CD4-positive, alpha-beta memory T cell (primary cell): Measurements from ENCODE around the gene CNTNAP4. TPM values are rescaled to one million over a fixed set of nuclear protein-coding genes. Genes with fewer than 3 reads are reported as not detected.

ENCODE experiments used
- CTCF ChIA-PET: fragments of 350-600 bp; sonication (Branson Sonifier 250); formaldehyde crosslinking; loops from one replicate; lab custom pipeline; 2021; ENCODE audit warnings: inconsistent platforms; ENCODE audit not compliant: partially characterized antibody; lab: Charles Lee
- POLR2A ChIA-PET: fragments of 350-600 bp; sonication (Branson Sonifier 250); formaldehyde crosslinking; loops from one replicate; lab custom pipeline; 2021; ENCODE audit not compliant: partially characterized antibody; lab: Charles Lee
- DNase-seq, 5 donors: peaks; one replicate each; pipeline versions ENCODE4 v3.0.0 to v3.0.0-alpha.2; 2020 to 2022; ENCODE audit warnings: mixed read lengths in 1 of 5
- H3K27ac ChIP-seq: one replicate; pipeline ENCODE4 v1.7.0; 2013; ENCODE audit warnings: low read depth, low read length
- H3K27me3 ChIP-seq: 2 replicates; pipeline ENCODE4 v1.7.0; 2013; ENCODE audit warnings: mild to moderate bottlenecking, low read length, moderate library complexity; ENCODE audit not compliant: insufficient read depth
- H3K36me3 ChIP-seq: 2 replicates; pipeline ENCODE4 v1.7.0; 2013; ENCODE audit warnings: mild to moderate bottlenecking, low read length, moderate library complexity; ENCODE audit not compliant: insufficient read depth
- H3K4me1 ChIP-seq: 2 replicates; pipeline ENCODE4 v1.7.0; 2013; ENCODE audit warnings: mild to moderate bottlenecking, low read length, moderate library complexity; ENCODE audit not compliant: insufficient read depth
- H3K4me3 ChIP-seq, 2 donors: one replicate each; pipeline ENCODE4 v1.7.0; 2013; ENCODE audit warnings: low read length in 2 of 2, mild to moderate bottlenecking in 1 of 2
- H3K9me3 ChIP-seq, 2 donors: one replicate each; pipeline ENCODE4 v1.7.0; 2013; ENCODE audit warnings: low read length in 2 of 2, control low read depth in 1 of 2; ENCODE audit not compliant: control insufficient read depth in 1 of 2
- H3K27ac Mint-ChIP-seq, 7 donors: one replicate each; pipeline ENCODE4 v1.8.0; 2020 to 2021; ENCODE audit warnings: mixed read lengths in 7 of 7, mild to moderate bottlenecking in 6 of 7, inconsistent platforms in 3 of 7, moderate library complexity in 3 of 7
- H3K27me3 Mint-ChIP-seq, 2 donors: one replicate each; pipeline ENCODE4 v1.8.0; 2020 to 2021; ENCODE audit warnings: mixed read lengths in 2 of 2
- H3K36me3 Mint-ChIP-seq, 2 donors: one replicate each; pipeline ENCODE4 v1.8.0; 2020 to 2021; ENCODE audit warnings: mixed read lengths in 2 of 2, inconsistent platforms in 1 of 2, mild to moderate bottlenecking in 1 of 2
- H3K4me1 Mint-ChIP-seq, 4 donors: one replicate each; pipeline ENCODE4 v1.8.0; 2020 to 2021; ENCODE audit warnings: mixed read lengths in 4 of 4, mild to moderate bottlenecking in 1 of 4
- H3K4me3 Mint-ChIP-seq, 8 donors: one replicate each; pipeline ENCODE4 v1.8.0; 2020 to 2021; ENCODE audit warnings: mixed read lengths in 8 of 8, mild to moderate bottlenecking in 7 of 8, moderate library complexity in 6 of 8, inconsistent platforms in 3 of 8
- H3K9me3 Mint-ChIP-seq, 8 donors: one replicate each; pipeline ENCODE4 v1.8.0; 2020 to 2021; ENCODE audit warnings: mixed read lengths in 8 of 8, mild to moderate bottlenecking in 5 of 8, inconsistent platforms in 3 of 8, moderate library complexity in 1 of 8
- intact Hi-C: fragments of 100-400 bp; cut with micrococcal nuclease; formaldehyde crosslinking; loops from one replicate; pipeline ENCODE4 v1.15.1; 2023
- polyA plus RNA-seq, 2 donors: library from polyadenylated mRNA; unstranded; fragments of 300-500 nt; fragmentation: Illumina TruSeq; gene quantifications; one replicate each; pipeline ENCODE4 v1.2.3, GENCODE V29; 2021
- total RNA-seq, 2 experiments: library from RNA; stranded (reverse); gene quantifications; one replicate each; pipeline ENCODE4 v1.2.3, GENCODE V29; 2021

Gene CNTNAP4
- total and polyA plus RNA-seq, 4 experiments from 2014 or later: not detected

DNA sequence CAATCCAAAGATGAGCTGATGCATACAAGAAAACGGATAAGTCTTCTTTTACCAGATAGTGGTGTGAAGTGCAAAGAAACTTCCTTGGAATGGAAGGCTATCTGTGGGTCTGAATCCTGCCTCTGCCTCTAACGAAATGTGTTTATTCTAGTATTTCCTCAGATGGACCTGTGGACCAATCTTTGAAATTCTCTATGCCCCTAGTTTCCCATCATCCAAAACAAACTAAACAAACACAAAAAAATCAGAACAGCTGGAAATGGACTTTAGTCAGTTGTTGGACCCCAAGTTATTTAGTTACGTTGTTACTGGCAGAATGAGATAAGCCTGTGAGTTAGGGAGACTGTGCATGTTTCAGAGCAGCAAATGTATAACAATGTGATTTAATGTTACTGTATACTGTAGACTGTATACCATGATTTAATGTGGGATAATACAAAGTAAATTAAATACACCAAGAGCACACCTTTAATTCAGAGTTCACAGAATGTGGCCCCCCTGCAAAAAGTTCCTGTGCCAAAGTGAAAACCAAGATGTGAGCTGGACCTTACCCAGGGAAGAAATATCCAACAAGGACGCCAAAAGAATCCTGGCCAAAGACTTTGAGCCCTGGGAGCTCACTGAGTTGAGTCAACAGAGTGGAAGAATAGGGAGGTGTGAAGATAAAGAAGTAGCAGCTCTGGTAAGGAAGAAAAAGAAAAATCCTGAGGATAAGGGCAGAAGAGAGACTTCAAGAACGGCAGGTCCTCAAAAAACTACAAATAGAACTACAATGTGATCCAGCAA, 255.2 kb downstream of the CNTNAP4 start:
- Histone ChIP-seq H3K27me3 (no peaks in the 10 kb centered on the region), H3K9me3 (no peaks in the 10 kb centered on the region), H3K4me1 (no peaks in the 10 kb centered on the region), H3K27ac (no peak overlapping the region), H3K4me3 (no peak overlapping the region), H3K36me3 (no peaks in the 10 kb centered on the region)
- Mint-ChIP-seq H3K9me3 (peaks cover 0 to 16% (median 2%) of the 10 kb centered on the region in 8 donors), H3K4me1 (no peaks in the 10 kb centered on the region), H3K4me3 (no peak overlapping the region), H3K36me3 (no peaks in the 10 kb centered on the region), H3K27me3 (no peaks in the 10 kb centered on the region), H3K27ac (no peak overlapping the region)
- ChIA-PET CTCF (no interaction called here), POLR2A (no interaction called here)
- DNase-seq: no peak
- intact Hi-C loops: no loop called here

- ChIA-PET POLR2A (no interaction called here), CTCF (no interaction called here)
- Histone ChIP-seq H3K4me1 (no peaks in the 10 kb centered on the region), H3K27me3 (no peaks in the 10 kb centered on the region), H3K4me3 (no peak overlapping the region), H3K36me3 (no peaks in the 10 kb centered on the region), H3K9me3 (no peaks in the 10 kb centered on the region), H3K27ac (no peak overlapping the region)
- intact Hi-C loops: no loop called here
- H3K4me3 Mint-ChIP-seq: no peak overlapping the region
- H3K27me3 Mint-ChIP-seq: no peaks in the 10 kb centered on the region
- peaks cover 0 to 5% (median 0%) of the 10 kb centered on the region in 8 donors for H3K9me3 Mint-ChIP-seq
- no peak for DNase-seq
- no peaks in the 10 kb centered on the region for H3K4me1 Mint-ChIP-seq
- no peaks in the 10 kb centered on the region for H3K36me3 Mint-ChIP-seq
- no peak overlapping the region for H3K27ac Mint-ChIP-seq
Measured at GRCh38 chr16:76539609-76540008, 262.4 kb downstream of the CNTNAP4 start.

DNA sequence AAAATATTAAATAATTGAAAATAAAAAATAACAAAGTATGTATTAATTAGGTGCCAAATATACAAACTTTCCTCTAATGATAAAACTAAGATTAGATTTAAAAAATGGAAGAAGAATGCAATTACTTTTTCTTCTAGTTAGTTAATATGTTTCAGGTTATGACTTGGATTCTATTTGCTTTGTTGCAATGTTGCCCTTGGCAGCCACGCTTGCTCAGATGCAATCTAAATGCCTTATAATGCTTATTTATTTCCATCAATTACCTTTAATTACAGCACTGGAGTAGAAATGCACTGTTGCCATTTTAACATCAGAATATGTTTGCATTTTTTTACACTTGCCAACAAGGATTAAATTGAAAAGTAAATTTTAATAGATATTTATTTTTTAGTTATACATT, 263.9 kb downstream of the CNTNAP4 start:
- POLR2A ChIA-PET: no interaction called here
- intact Hi-C loops: no loop called here
- Histone ChIP-seq H3K4me1 (no peaks in the 10 kb centered on the region), H3K36me3 (no peaks in the 10 kb centered on the region), H3K9me3 (no peaks in the 10 kb centered on the region), H3K27ac (no peak overlapping the region), H3K4me3 (no peak overlapping the region), H3K27me3 (no peaks in the 10 kb centered on the region)
- H3K27ac Mint-ChIP-seq: no peak overlapping the region
- H3K9me3 Mint-ChIP-seq: peaks cover 0 to 2% (median 0%) of the 10 kb centered on the region in 8 donors
- H3K4me1 Mint-ChIP-seq: no peaks in the 10 kb centered on the region
- no peaks in the 10 kb centered on the region for H3K36me3 Mint-ChIP-seq
- DNase-seq: no peak
- CTCF ChIA-PET: no interaction called here
- no peak overlapping the region for H3K4me3 Mint-ChIP-seq
- no peaks in the 10 kb centered on the region for H3K27me3 Mint-ChIP-seq

DNA sequence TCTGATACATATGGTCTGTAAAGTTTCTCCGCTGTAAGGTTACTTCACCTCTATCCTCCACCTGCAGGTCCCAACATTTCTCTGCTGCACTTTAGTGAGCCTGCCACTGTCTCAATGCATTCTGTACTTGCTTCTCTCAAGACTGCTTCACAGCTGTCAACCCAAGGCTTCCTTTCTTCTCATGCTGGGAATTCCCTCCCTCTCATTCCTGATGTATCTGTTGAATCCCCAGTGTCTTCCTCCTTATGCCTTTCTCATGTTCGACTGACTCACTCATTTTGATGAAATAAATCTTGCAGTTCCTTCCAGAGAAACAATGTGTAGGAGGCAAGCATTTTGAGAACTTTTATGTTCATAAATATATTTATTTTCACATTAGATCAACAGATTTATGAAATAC, 288.3 kb downstream of the CNTNAP4 start:
- Histone ChIP-seq H3K36me3 (no peaks in the 10 kb centered on the region), H3K9me3 (no peaks in the 10 kb centered on the region), H3K4me3 (no peak overlapping the region), H3K4me1 (no peaks in the 10 kb centered on the region), H3K27ac (no peak overlapping the region), H3K27me3 (no peaks in the 10 kb centered on the region)
- Mint-ChIP-seq H3K27ac (no peak overlapping the region), H3K27me3 (no peaks in the 10 kb centered on the region), H3K9me3 (peaks cover 3 to 14% (median 7%) of the 10 kb centered on the region in 8 donors), H3K4me3 (no peak overlapping the region), H3K36me3 (no peaks in the 10 kb centered on the region), H3K4me1 (no peaks in the 10 kb centered on the region)
- intact Hi-C loops: no loop called here
- ChIA-PET CTCF (no interaction called here), POLR2A (no interaction called here)
- no peak for DNase-seq

DNA sequence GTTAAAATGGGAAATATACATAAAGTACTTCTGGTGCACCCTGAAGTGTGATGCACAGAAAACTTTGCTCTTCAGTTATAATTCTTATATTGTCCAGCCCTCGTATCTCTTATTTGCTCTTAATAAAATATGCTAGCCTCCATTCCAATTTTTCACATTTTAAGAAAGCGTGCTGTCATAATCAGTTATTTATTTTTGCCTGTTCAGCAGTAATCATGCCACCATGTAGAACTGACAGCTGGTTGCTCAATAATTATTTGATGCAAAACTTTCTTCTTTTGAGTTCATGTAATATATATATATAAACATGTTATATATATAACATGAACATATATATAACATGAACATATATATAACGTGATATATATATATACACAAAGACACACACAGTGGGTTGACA, 294.6 kb downstream of the CNTNAP4 start:
- intact Hi-C loops: no loop called here
- Histone ChIP-seq H3K27me3 (no peaks in the 10 kb centered on the region), H3K27ac (no peak overlapping the region), H3K9me3 (no peaks in the 10 kb centered on the region), H3K4me1 (no peaks in the 10 kb centered on the region), H3K4me3 (no peak overlapping the region), H3K36me3 (no peaks in the 10 kb centered on the region)
- H3K27ac Mint-ChIP-seq: no peak overlapping the region
- H3K4me3 Mint-ChIP-seq: no peak overlapping the region
- DNase-seq: no peak
- H3K9me3 Mint-ChIP-seq: peaks cover 3 to 14% (median 7%) of the 10 kb centered on the region in 8 donors
- H3K36me3 Mint-ChIP-seq: no peaks in the 10 kb centered on the region
- ChIA-PET CTCF (no interaction called here), POLR2A (no interaction called here)
- no peaks in the 10 kb centered on the region for H3K27me3 Mint-ChIP-seq
- no peaks in the 10 kb centered on the region for H3K4me1 Mint-ChIP-seq

- H3K4me3 ChIP-seq: no peak overlapping the region
- no peaks in the 10 kb centered on the region for H3K27me3 ChIP-seq
- no peak for DNase-seq
- Mint-ChIP-seq H3K36me3 (no peaks in the 10 kb centered on the region), H3K27me3 (no peaks in the 10 kb centered on the region), H3K4me1 (no peaks in the 10 kb centered on the region), H3K9me3 (peaks cover 3 to 17% (median 6%) of the 10 kb centered on the region in 8 donors), H3K4me3 (no peak overlapping the region), H3K27ac (no peak overlapping the region)
- no peaks in the 10 kb centered on the region for H3K4me1 ChIP-seq
- H3K9me3 ChIP-seq: no peaks in the 10 kb centered on the region
- H3K36me3 ChIP-seq: no peaks in the 10 kb centered on the region
- intact Hi-C loops: no loop called here
- no peak overlapping the region for H3K27ac ChIP-seq
- POLR2A ChIA-PET: no interaction called here
- CTCF ChIA-PET: no interaction called here
Measured at GRCh38 chr16:76573281-76573680, 296.1 kb downstream of the CNTNAP4 start.

- Mint-ChIP-seq H3K36me3 (no peaks in the 10 kb centered on the region), H3K9me3 (peaks cover 3 to 13% (median 4%) of the 10 kb centered on the region in 8 donors), H3K27me3 (no peaks in the 10 kb centered on the region), H3K27ac (no peak overlapping the region), H3K4me1 (no peaks in the 10 kb centered on the region), H3K4me3 (no peak overlapping the region)
- Histone ChIP-seq H3K4me3 (no peak overlapping the region), H3K27me3 (no peaks in the 10 kb centered on the region), H3K36me3 (no peaks in the 10 kb centered on the region), H3K9me3 (no peaks in the 10 kb centered on the region), H3K27ac (no peak overlapping the region), H3K4me1 (no peaks in the 10 kb centered on the region)
- CTCF ChIA-PET: no interaction called here
- intact Hi-C loops: no loop called here
- POLR2A ChIA-PET: no interaction called here
- DNase-seq: no peak
Measured at GRCh38 chr16:76574651-76575050, 297.4 kb downstream of the CNTNAP4 start.
